ENCODE data around the gene SSR2.

The SSR2 gene

GRCh38 chr1:156020293-156021092 is at the start of gene SSR2:
Gene SSR2, minus strand, starts transcription at chr1:156020951. Its CDS starts 784 bp downstream, at chr1:156020167.
- peak; percentile 93 for DNase-seq

GRCh38 chr1:156070548-156070947 is 49.8 kb upstream of the SSR2 start:
- DNase-seq: peak; percentile 80

- no peak for DNase-seq
These were observed 49.0 kb upstream of the SSR2 start for GRCh38 chr1:156069490-156070455.

GRCh38 chr1:156067262-156067661 is 46.5 kb upstream of the SSR2 start:
- DNase-seq: no peak

- no peak for DNase-seq
These were observed 45.1 kb upstream of the SSR2 start for GRCh38 chr1:156065871-156066270.

- no peak for DNase-seq
These were observed 44.5 kb upstream of the SSR2 start for GRCh38 chr1:156065212-156065611.

- DNase-seq: no peak
These were observed 43.9 kb upstream of the SSR2 start for GRCh38 chr1:156064615-156065014.

GRCh38 chr1:156063997-156064285 is 43.2 kb upstream of the SSR2 start:
- no peak for DNase-seq

GRCh38 chr1:156062189-156062588 is 41.4 kb upstream of the SSR2 start:
- no peak for DNase-seq

GRCh38 chr1:156060937-156061636 is 40.3 kb upstream of the SSR2 start, which contains the start of gene RAB25:
Gene RAB25, plus strand, starts transcription at chr1:156061160. Its CDS starts 241 bp downstream, at chr1:156061401.
- DNase-seq: peak; percentile 7

GRCh38 chr1:156056326-156056849 is 35.6 kb upstream of the SSR2 start:
- DNase-seq: no peak

- DNase-seq: no peak
These were observed 34.7 kb upstream of the SSR2 start for GRCh38 chr1:156055281-156056048.

- peak; percentile 97 for DNase-seq
These were observed 33.9 kb upstream of the SSR2 start, which contains the start of gene LAMTOR2 for GRCh38 chr1:156054500-156055280. Gene LAMTOR2, plus strand, starts transcription at chr1:156054782. Its CDS starts 108 bp downstream, at chr1:156054890.

- DNase-seq: peak; percentile 90
These were observed 33.2 kb upstream of the SSR2 start, which contains the start of gene UBQLN4 for GRCh38 chr1:156053768-156054499. Gene UBQLN4, minus strand, starts transcription at chr1:156053798. Its CDS starts 97 bp downstream, at chr1:156053701.

GRCh38 chr1:156052862-156053767 is 32.4 kb upstream of the SSR2 start:
- peak; percentile 41 for DNase-seq

- no peak for DNase-seq
These were observed 30.4 kb upstream of the SSR2 start for GRCh38 chr1:156051011-156051725.

GRCh38 chr1:156050376-156050775 is 29.6 kb upstream of the SSR2 start:
- DNase-seq: no peak

GRCh38 chr1:156048663-156049258 is 28.0 kb upstream of the SSR2 start:
- no peak for DNase-seq
